Fibroblast of lung (primary cell): ENCODE results near the gene POLR3E. TPM values are rescaled to one million over a fixed set of nuclear protein-coding genes. Genes with fewer than 3 reads are reported as not detected.
A peak's percentile ranks its signal among the peaks of the same experiment; 100 is the strongest.

Experiments
- DNase-seq, 2 donors: peaks; one replicate each; pipeline versions ENCODE4 v3.0.0 to v3.0.0-alpha.2; 2010; ENCODE audit warnings: low read depth in 2 of 2
- H2AFZ ChIP-seq: 2 replicates; pipeline ENCODE4 v1.5.1; 2012; ENCODE audit warnings: low read length, control low read depth, inconsistent platforms
- H3K27ac ChIP-seq: 2 replicates; pipeline ENCODE4 v1.5.1; 2011; ENCODE audit warnings: low read length, control low read depth; ENCODE audit not compliant: insufficient read depth
- H3K27me3 ChIP-seq: 2 replicates; pipeline ENCODE4 v1.5.1; 2011; ENCODE audit warnings: mild to moderate bottlenecking, low read length; ENCODE audit not compliant: control insufficient read depth, insufficient read depth
- H3K36me3 ChIP-seq: 2 replicates; pipeline ENCODE4 v1.5.1; 2011; ENCODE audit warnings: low read length; ENCODE audit not compliant: control insufficient read depth, insufficient read depth
- H3K4me1 ChIP-seq: 2 replicates; pipeline ENCODE4 v1.5.1; 2011; ENCODE audit warnings: low read length; ENCODE audit not compliant: control insufficient read depth, insufficient read depth; ENCODE audit errors: extremely low read depth
- H3K4me2 ChIP-seq: 2 replicates; pipeline ENCODE4 v1.5.1; 2011; ENCODE audit warnings: low read length, control low read depth; ENCODE audit not compliant: insufficient read depth; ENCODE audit errors: extremely low read depth
- H3K4me3 ChIP-seq, 4 experiments: fragments of 200-600 bp in 1 of 4; sonication (generic) in 1 of 4; replicated peaks in 1 of 4; 2 replicates each; pipeline ENCODE4 v1.5.1; 2011 to 2016; ENCODE audit warnings: low read length in 4 of 4, low read depth in 3 of 4, mild to moderate bottlenecking in 3 of 4, control low read depth in 2 of 4, inconsistent platforms in 1 of 4, mixed read lengths in 1 of 4; ENCODE audit not compliant: insufficient read depth in 1 of 4; ENCODE audit errors: control extremely low read depth in 1 of 4
- H3K79me2 ChIP-seq: 2 replicates; pipeline ENCODE4 v1.5.1; 2012; ENCODE audit warnings: mild to moderate bottlenecking, low read length, inconsistent platforms; ENCODE audit not compliant: control insufficient read depth, insufficient read depth
- H3K9ac ChIP-seq: 2 replicates; pipeline ENCODE4 v1.5.1; 2011; ENCODE audit warnings: mild to moderate bottlenecking, low read length, control low read depth; ENCODE audit not compliant: insufficient read depth
- H3K9me3 ChIP-seq: 2 replicates; pipeline ENCODE4 v1.5.1; 2012; ENCODE audit warnings: low read depth, low read length; ENCODE audit not compliant: control insufficient read depth, insufficient read depth
- H4K20me1 ChIP-seq: 2 replicates; pipeline ENCODE4 v1.5.1; 2011; ENCODE audit warnings: low read length; ENCODE audit not compliant: control insufficient read depth, insufficient read depth; ENCODE audit errors: extremely low read depth
- CTCF ChIP-seq, 2 donors: IDR thresholded peaks in 1 of 2; conservative IDR thresholded peaks in 1 of 2; 1 replicate in 1 of 2; 2 replicates in 1 of 2; pipeline ENCODE4 v1.5.1; 2011 to 2012; ENCODE audit warnings: low read length in 2 of 2, control low read depth in 1 of 2, inconsistent platforms in 1 of 2, low read depth in 1 of 2, mild to moderate bottlenecking in 1 of 2
- EZH2 ChIP-seq: IDR thresholded peaks from 2 replicates; pipeline ENCODE4 v1.5.1; 2012; ENCODE audit warnings: low read length, control low read depth, mild to moderate bottlenecking; ENCODE audit errors: missing control alignments
- polyA plus RNA-seq, 2 donors: library from polyadenylated mRNA; depleted of rRNA in 1 of 2; stranded (reverse) in 1 of 2; unstranded in 1 of 2; fragments of >200 nt; gene quantifications; 2 replicates each; pipeline ENCODE4 v1.2.1, GENCODE V29; 2011 to 2012; ENCODE audit warnings: missing spikeins in 1 of 2
- total RNA-seq: library from RNA; depleted of rRNA; stranded (reverse); fragments of >200 nt; gene quantifications from 2 replicates; pipeline ENCODE4 v1.2.1, GENCODE V29; 2014

The POLR3E gene
- total and polyA plus RNA-seq, 2 donors (not counting 1 experiment from before 2014, with no cell fraction given) = 14.2 to 28.9 TPM

GRCh38 chr16:22270525-22270924 lies 26.7 kb upstream of the POLR3E start:
- no peak for TF ChIP-seq CTCF (conservative IDR thresholded peaks at IDR 0.05 in 1 of 2, IDR thresholded peaks at IDR 0.05 in 1 of 2; ENCODE audit: low read depth in 1 of 2, low read length in 2 of 2)
- Histone ChIP-seq H3K4me3 (no peak overlapping the region), H2AFZ (no peak overlapping the region), H3K36me3 (peaks cover 10% of the 10 kb centered on the region), H3K27ac (no peak overlapping the region), H3K9me3 (no peaks in the 10 kb centered on the region), H3K27me3 (no peaks in the 10 kb centered on the region), H3K4me1 (no peaks in the 10 kb centered on the region), H3K9ac (no peak overlapping the region), H3K79me2 (no peaks in the 10 kb centered on the region), H4K20me1 (no peaks in the 10 kb centered on the region), H3K4me2 (no peak overlapping the region)
- DNase-seq = peak in 1 of 2 donors; percentile 35

GRCh38 chr16:22272870-22273650 lies 24.1 kb upstream of the POLR3E start:
- peak in 1 of 2 donors; percentile 89 for DNase-seq
- Histone ChIP-seq H3K27me3 (no peaks in the 10 kb centered on the region), H4K20me1 (no peaks in the 10 kb centered on the region), H2AFZ (no peak overlapping the region), H3K9ac (no peak overlapping the region), H3K9me3 (no peaks in the 10 kb centered on the region), H3K27ac (no peak overlapping the region), H3K4me3 (no peak overlapping the region), H3K4me2 (no peak overlapping the region), H3K4me1 (no peaks in the 10 kb centered on the region), H3K36me3 (peaks cover 6% of the 10 kb centered on the region), H3K79me2 (no peaks in the 10 kb centered on the region)
- TF ChIP-seq CTCF (conservative IDR thresholded peaks at IDR 0.05 in 1 of 2, IDR thresholded peaks at IDR 0.05 in 1 of 2; ENCODE audit: low read depth in 1 of 2, low read length in 2 of 2) (no peak), EZH2 (no peak)

- Histone ChIP-seq H3K79me2 (no peaks in the 10 kb centered on the region), H3K4me3 (no peak overlapping the region), H4K20me1 (no peaks in the 10 kb centered on the region), H3K4me2 (no peak overlapping the region), H3K36me3 (peaks cover 8% of the 10 kb centered on the region), H3K4me1 (no peaks in the 10 kb centered on the region), H3K27ac (no peak overlapping the region), H3K9ac (no peak overlapping the region), H3K27me3 (no peaks in the 10 kb centered on the region), H2AFZ (no peak overlapping the region), H3K9me3 (no peaks in the 10 kb centered on the region)
- TF ChIP-seq CTCF (conservative IDR thresholded peaks at IDR 0.05 in 1 of 2, IDR thresholded peaks at IDR 0.05 in 1 of 2; ENCODE audit: low read depth in 1 of 2, low read length in 2 of 2) = no peak
- TF ChIP-seq EZH2 = no peak
- no peak for DNase-seq
Observed at GRCh38 chr16:22274916-22275315, 22.3 kb upstream of the POLR3E start.
